ENCODE data around the gene EXOC4. TPM values are rescaled to one million over a fixed set of nuclear protein-coding genes. Genes with fewer than 3 reads are reported as not detected.

EXOC4 gene
- total and polyA plus RNA-seq, 2 donors (not counting 3 experiments of a cell fraction or from before 2014, with no cell fraction given): 20.3 to 73.1 TPM

DNA sequence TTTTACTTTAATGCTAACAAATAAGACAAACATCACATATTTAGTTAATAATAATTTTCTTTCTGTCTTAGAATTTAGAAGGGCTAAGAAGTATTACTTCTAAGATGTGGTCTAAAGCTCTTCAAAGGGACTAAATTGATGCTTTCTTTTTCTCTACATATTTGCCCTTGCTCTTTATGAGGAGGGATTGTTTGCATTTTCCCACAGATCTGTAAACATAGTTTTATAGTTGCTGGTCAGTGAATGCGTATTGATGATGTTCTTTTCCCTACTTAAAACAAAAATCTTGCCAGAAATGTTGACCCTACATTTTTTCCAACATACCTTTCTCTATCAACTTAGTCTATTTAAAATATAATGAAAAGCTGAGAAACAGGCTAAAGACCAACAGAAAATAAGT lies 501.8 kb downstream of the EXOC4 start:
- Histone ChIP-seq H3K9ac (replicated peaks; ENCODE audit: extremely low read depth, insufficient read depth, low read length) (no peak overlapping the region), H3K4me3 (replicated peaks in 1 of 3; ENCODE audit: insufficient read depth in 1 of 3, low read depth in 1 of 3, low read length in 3 of 3) (no peak overlapping the region), H3K4me1 (ENCODE audit: control insufficient read depth, extremely low read depth, insufficient read depth, low read length) (no peaks in the 10 kb centered on the region), H3K4me2 (ENCODE audit: insufficient read depth, low read length) (no peak overlapping the region), H3K9me1 (replicated peaks; ENCODE audit: control insufficient read depth, extremely low read depth, insufficient read depth, low read length) (no peaks in the 10 kb centered on the region), H3K27ac (ENCODE audit: insufficient read depth, low read depth, low read length) (no peak overlapping the region), H3K9me3 (replicated peaks; ENCODE audit: control insufficient read depth, insufficient read depth, low read length) (no peaks in the 10 kb centered on the region), H3K27me3 (ENCODE audit: control insufficient read depth in 2 of 2, insufficient read depth in 2 of 2, low read length in 2 of 2) (no peaks in the 10 kb centered on the region), H4K20me1 (replicated peaks; ENCODE audit: control insufficient read depth, extremely low read depth, insufficient read depth, low read length) (no peaks in the 10 kb centered on the region), H3K79me2 (ENCODE audit: control insufficient read depth, insufficient read depth, low read length) (no peaks in the 10 kb centered on the region), H3K36me3 (ENCODE audit: control insufficient read depth in 2 of 2, extremely low read depth in 1 of 2, insufficient read depth in 2 of 2, low read length in 2 of 2) (no peaks in the 10 kb centered on the region), H2AFZ (ENCODE audit: low read depth, low read length) (no peak overlapping the region)
- ChIA-PET CTCF (interaction anchor here (0.8 to 2.5 kb wide), 3 partner anchors 11 to 14 kb away, joined by 3 to 9 read pairs (median 4); no protein-coding TSS in a partner anchor), POLR2A (no interaction called here)
- dilution Hi-C loops (cut with MboI; ENCODE audit: extremely low pct_ligation_motif_present, low sequenced_read_pairs): no loop called here
- BruUV-seq (replicated peaks): no TSS peak
- intact Hi-C loops (cut with micrococcal nuclease): loop anchor here (10.0 kb wide), 1 partner anchor 250 kb away; no protein-coding TSS in a partner anchor
- no peak for DNase-seq (ENCODE audit: low read depth, low spot score)
- TF ChIP-seq FOS (IDR thresholded peaks at IDR 0.05; ENCODE audit: borderline replicate concordance, insufficient read depth, low read length): no peak
- no peak for FAIRE-seq

DNA sequence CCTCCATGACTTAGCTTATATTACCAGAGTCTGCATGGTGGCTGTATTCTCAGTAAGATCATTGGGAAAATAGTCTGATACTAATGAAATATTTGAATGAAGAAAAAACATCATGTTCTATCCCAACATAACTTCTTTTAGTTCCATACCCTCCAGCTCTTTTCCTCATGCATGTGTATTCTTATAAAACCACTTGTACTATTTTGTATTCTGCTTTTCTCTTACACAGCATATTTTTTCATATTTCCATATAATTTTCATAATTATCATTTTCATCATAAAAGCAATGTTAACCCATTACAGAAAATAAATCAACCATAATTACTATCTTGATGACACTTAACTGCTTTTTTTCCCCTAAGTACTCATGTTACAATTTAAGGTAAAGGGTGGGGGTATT lies 503.0 kb downstream of the EXOC4 start:
- Histone ChIP-seq H3K79me2 (ENCODE audit: control insufficient read depth, insufficient read depth, low read length) (no peaks in the 10 kb centered on the region), H3K9ac (replicated peaks; ENCODE audit: extremely low read depth, insufficient read depth, low read length) (no peak overlapping the region), H3K9me3 (replicated peaks; ENCODE audit: control insufficient read depth, insufficient read depth, low read length) (no peaks in the 10 kb centered on the region), H3K4me1 (ENCODE audit: control insufficient read depth, extremely low read depth, insufficient read depth, low read length) (no peaks in the 10 kb centered on the region), H3K4me2 (ENCODE audit: insufficient read depth, low read length) (no peak overlapping the region), H3K4me3 (replicated peaks in 1 of 3; ENCODE audit: insufficient read depth in 1 of 3, low read depth in 1 of 3, low read length in 3 of 3) (no peak overlapping the region), H3K9me1 (replicated peaks; ENCODE audit: control insufficient read depth, extremely low read depth, insufficient read depth, low read length) (no peaks in the 10 kb centered on the region), H3K27me3 (ENCODE audit: control insufficient read depth in 2 of 2, insufficient read depth in 2 of 2, low read length in 2 of 2) (no peaks in the 10 kb centered on the region), H4K20me1 (replicated peaks; ENCODE audit: control insufficient read depth, extremely low read depth, insufficient read depth, low read length) (no peaks in the 10 kb centered on the region), H2AFZ (ENCODE audit: low read depth, low read length) (no peak overlapping the region), H3K36me3 (ENCODE audit: control insufficient read depth in 2 of 2, extremely low read depth in 1 of 2, insufficient read depth in 2 of 2, low read length in 2 of 2) (no peaks in the 10 kb centered on the region), H3K27ac (ENCODE audit: insufficient read depth, low read depth, low read length) (no peak overlapping the region)
- no peak for FAIRE-seq
- ChIA-PET CTCF (interaction anchor here (2.5 kb wide), 1 partner anchor 13 kb away, joined by 9 read pairs; no protein-coding TSS in a partner anchor), POLR2A (no interaction called here)
- no peak for DNase-seq (ENCODE audit: low read depth, low spot score)
- no TSS peak for BruUV-seq (replicated peaks)
- no peak for TF ChIP-seq JUN (IDR thresholded peaks at IDR 0.05; ENCODE audit: borderline replicate concordance, insufficient read depth, insufficient read length, low read depth)
- TF ChIP-seq GATA2 (IDR thresholded peaks at IDR 0.05; ENCODE audit: insufficient read depth, insufficient read length, low read depth, low read length): no peak
- TF ChIP-seq POLR2AphosphoS5 (IDR thresholded peaks at IDR 0.05; ENCODE audit: insufficient read depth, low read depth, low read length): no peak
- no peak for TF ChIP-seq MYC (IDR thresholded peaks at IDR 0.05; ENCODE audit: low read depth, low read length)
- TF ChIP-seq FOS (IDR thresholded peaks at IDR 0.05; ENCODE audit: borderline replicate concordance, insufficient read depth, low read length): no peak
- TF ChIP-seq, protein P1, sequence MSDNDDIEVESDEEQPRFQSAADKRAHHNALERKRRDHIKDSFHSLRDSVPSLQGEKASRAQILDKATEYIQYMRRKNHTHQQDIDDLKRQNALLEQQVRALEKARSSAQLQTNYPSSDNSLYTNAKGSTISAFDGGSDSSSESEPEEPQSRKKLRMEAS (IDR thresholded peaks at IDR 0.05; ENCODE audit: insufficient read depth, insufficient read length): no peak
- no peak for TF ChIP-seq POLR2A (IDR thresholded peaks at IDR 0.05; ENCODE audit: low read depth, low read length)
- TF ChIP-seq EZH2 (IDR thresholded peaks at IDR 0.05; ENCODE audit: borderline replicate concordance, low read depth, low read length, severe bottlenecking): no peak
- TF ChIP-seq, protein P2, sequence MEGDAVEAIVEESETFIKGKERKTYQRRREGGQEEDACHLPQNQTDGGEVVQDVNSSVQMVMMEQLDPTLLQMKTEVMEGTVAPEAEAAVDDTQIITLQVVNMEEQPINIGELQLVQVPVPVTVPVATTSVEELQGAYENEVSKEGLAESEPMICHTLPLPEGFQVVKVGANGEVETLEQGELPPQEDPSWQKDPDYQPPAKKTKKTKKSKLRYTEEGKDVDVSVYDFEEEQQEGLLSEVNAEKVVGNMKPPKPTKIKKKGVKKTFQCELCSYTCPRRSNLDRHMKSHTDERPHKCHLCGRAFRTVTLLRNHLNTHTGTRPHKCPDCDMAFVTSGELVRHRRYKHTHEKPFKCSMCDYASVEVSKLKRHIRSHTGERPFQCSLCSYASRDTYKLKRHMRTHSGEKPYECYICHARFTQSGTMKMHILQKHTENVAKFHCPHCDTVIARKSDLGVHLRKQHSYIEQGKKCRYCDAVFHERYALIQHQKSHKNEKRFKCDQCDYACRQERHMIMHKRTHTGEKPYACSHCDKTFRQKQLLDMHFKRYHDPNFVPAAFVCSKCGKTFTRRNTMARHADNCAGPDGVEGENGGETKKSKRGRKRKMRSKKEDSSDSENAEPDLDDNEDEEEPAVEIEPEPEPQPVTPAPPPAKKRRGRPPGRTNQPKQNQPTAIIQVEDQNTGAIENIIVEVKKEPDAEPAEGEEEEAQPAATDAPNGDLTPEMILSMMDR (IDR thresholded peaks at IDR 0.05; ENCODE audit: extremely low read depth in 1 of 2, insufficient read depth in 1 of 2, low read depth in 1 of 2, low read length in 2 of 2): no peak
- dilution Hi-C loops (cut with MboI; ENCODE audit: extremely low pct_ligation_motif_present, low sequenced_read_pairs) (no loop called here), intact Hi-C loops (cut with micrococcal nuclease) (loop anchor here (10.0 kb wide), 1 partner anchor 249 kb away; no protein-coding TSS in a partner anchor)
